ENCODE measurements around the gene SSBP2. TPM values are rescaled to one million over a fixed set of nuclear protein-coding genes. Genes with fewer than 3 reads are reported as not detected.
A peak's percentile ranks its signal among the peaks of the same experiment; 100 is the strongest.

SSBP2 gene
- total RNA-seq, 2 experiments from 2014 or later = 28.1 to 30.3 TPM

- H3K9me3 Mint-ChIP-seq = no peaks in the 10 kb centered on the region
- peak overlapping the region; percentile 46 for H3K4me3 Mint-ChIP-seq
- peaks cover 8% of the 10 kb centered on the region for H3K4me1 Mint-ChIP-seq
- H3K27ac Mint-ChIP-seq = no peak overlapping the region
- ChIA-PET POLR2A (interaction anchor here (0.6 kb wide), 1 partner anchor 580 kb away, joined by 3 read pairs; no protein-coding TSS in a partner anchor), CTCF (interaction anchor here (0.6 to 1.3 kb wide), 2 partner anchors 16 to 97 kb away, joined by 3 to 4 read pairs; no protein-coding TSS in a partner anchor)
- H3K27me3 Mint-ChIP-seq = peaks cover 39% of the 10 kb centered on the region
- H3K36me3 Mint-ChIP-seq (ENCODE audit: low read depth) = peaks cover 3% of the 10 kb centered on the region
- no peak for DNase-seq
These were observed 357.5 kb downstream of the SSBP2 start for GRCh38 chr5:81393430-81393782.

- CTCF ChIA-PET = no interaction called here
- no peak for DNase-seq
- H3K4me3 Mint-ChIP-seq = no peak overlapping the region
- no peak overlapping the region for H3K27ac Mint-ChIP-seq
- peaks cover 4% of the 10 kb centered on the region for H3K4me1 Mint-ChIP-seq
- POLR2A ChIA-PET = no interaction called here
- no peaks in the 10 kb centered on the region for H3K9me3 Mint-ChIP-seq
- no peaks in the 10 kb centered on the region for H3K36me3 Mint-ChIP-seq (ENCODE audit: low read depth)
- peaks cover 24% of the 10 kb centered on the region for H3K27me3 Mint-ChIP-seq
These were observed 361.9 kb downstream of the SSBP2 start for GRCh38 chr5:81389025-81389424.

DNA sequence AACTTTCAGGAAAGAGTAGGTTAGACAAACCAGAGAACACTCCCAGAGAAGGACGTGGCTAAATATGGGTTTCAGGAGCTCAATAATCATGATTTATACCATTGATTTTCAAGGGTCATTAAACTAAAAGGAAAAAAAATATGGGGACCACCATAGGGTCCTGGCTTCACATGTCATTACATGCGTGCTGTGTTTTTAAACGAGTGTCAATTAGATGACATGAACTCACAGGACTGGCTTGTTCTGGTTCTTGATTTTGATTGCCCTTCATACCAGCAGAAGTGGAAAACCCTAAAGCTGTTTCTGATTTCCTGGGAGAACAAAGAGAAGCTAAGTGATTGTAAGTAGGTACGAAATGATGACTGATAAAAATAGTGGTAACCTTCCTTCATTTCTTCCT, 362.7 kb downstream of the SSBP2 start:
- no peaks in the 10 kb centered on the region for H3K4me1 Mint-ChIP-seq
- peaks cover 19% of the 10 kb centered on the region for H3K27me3 Mint-ChIP-seq

DNA sequence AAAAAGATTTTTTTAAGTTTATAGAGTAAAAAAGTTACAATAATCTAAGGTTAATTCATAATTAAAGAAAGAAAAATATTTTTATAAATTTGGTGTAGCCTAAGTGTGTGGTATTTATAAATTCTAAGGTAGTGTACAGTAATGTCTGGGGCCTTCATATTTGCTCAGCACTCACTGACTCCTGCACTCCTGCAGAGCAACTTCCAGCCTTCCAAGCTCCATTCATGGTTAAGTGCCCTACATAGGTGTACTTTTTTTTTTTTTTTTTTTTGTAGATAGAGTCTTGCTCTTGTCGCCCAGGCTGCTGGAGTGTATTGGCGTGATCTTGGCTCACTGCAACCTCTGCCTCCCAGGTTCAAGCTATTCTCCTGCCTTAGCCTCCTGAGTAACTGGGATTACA, 367.0 kb downstream of the SSBP2 start:
- peaks cover 8% of the 10 kb centered on the region for H3K27me3 Mint-ChIP-seq

More for the DNA sequence above, 362.7 kb downstream of the SSBP2 start:
- ChIA-PET CTCF (no interaction called here), POLR2A (no interaction called here)
- Mint-ChIP-seq H3K36me3 (ENCODE audit: low read depth) (no peaks in the 10 kb centered on the region), H3K4me3 (no peak overlapping the region), H3K9me3 (no peaks in the 10 kb centered on the region), H3K27ac (no peak overlapping the region)
- no peak for DNase-seq

GRCh38 chr5:81371354-81371876, 379.5 kb downstream of the SSBP2 start:
- H3K9me3 Mint-ChIP-seq = no peaks in the 10 kb centered on the region
- no peak overlapping the region for H3K4me3 Mint-ChIP-seq
- ChIA-PET POLR2A (no interaction called here), CTCF (no interaction called here)
- no peak overlapping the region for H3K27ac Mint-ChIP-seq
- H3K36me3 Mint-ChIP-seq (ENCODE audit: low read depth) = no peaks in the 10 kb centered on the region
- peaks cover 3% of the 10 kb centered on the region for H3K4me1 Mint-ChIP-seq
- DNase-seq = no peak
- H3K27me3 Mint-ChIP-seq = peaks cover 20% of the 10 kb centered on the region

More for the DNA sequence above, 367.0 kb downstream of the SSBP2 start:
- Mint-ChIP-seq H3K9me3 (no peaks in the 10 kb centered on the region), H3K4me1 (no peaks in the 10 kb centered on the region), H3K36me3 (ENCODE audit: low read depth) (no peaks in the 10 kb centered on the region), H3K27ac (no peak overlapping the region), H3K4me3 (no peak overlapping the region)
- no peak for DNase-seq
- CTCF ChIA-PET = no interaction called here
- POLR2A ChIA-PET = no interaction called here

- no peak overlapping the region for H3K4me3 Mint-ChIP-seq
- H3K36me3 Mint-ChIP-seq (ENCODE audit: low read depth) = no peaks in the 10 kb centered on the region
- no peak for DNase-seq
- H3K27ac Mint-ChIP-seq = no peak overlapping the region
- POLR2A ChIA-PET = no interaction called here
- peaks cover 3% of the 10 kb centered on the region for H3K4me1 Mint-ChIP-seq
- CTCF ChIA-PET = no interaction called here
- H3K27me3 Mint-ChIP-seq = peaks cover 15% of the 10 kb centered on the region
- no peaks in the 10 kb centered on the region for H3K9me3 Mint-ChIP-seq
These were observed 380.0 kb downstream of the SSBP2 start for GRCh38 chr5:81370912-81371311.

- POLR2A ChIA-PET = no interaction called here
These were observed 385.4 kb downstream of the SSBP2 start for GRCh38 chr5:81365541-81365940.

DNA sequence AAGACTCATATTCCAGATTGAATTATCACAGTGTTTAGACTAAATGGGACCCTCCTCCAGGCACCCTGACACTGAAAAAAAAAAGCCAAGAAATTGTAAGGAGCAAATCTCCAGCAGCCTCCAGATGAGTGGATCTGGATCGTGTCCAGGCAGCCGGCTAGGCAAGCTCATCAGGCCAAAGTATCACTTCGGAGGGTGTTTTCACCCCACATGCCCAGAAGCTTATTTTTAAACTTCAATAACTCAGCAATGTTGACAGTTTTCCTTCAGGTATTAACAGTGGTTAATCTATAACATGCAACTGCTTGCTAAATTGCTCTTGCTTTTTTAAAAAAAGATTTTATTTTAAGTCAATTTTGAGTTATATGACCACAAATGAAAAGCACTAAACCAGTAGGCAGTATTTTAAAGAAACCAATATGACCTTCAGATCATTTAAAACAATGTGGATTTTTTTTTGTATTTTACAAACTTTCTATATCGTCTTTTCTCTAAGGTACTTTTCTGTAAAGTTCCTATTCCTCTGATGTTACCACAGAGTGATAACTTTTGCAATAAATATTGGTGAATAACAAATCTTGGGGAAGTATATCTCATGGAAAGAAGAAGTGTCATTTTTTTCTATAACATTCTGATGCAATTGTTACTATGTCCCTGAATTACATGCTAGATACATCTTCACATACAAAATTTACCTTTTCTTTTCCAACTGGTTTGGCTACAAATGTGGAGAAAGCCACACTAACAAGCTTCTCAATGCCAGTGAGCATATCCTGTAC, 387.6 kb downstream of the SSBP2 start:
- no peaks in the 10 kb centered on the region for H3K4me1 Mint-ChIP-seq
- CTCF ChIA-PET = no interaction called here
- no peaks in the 10 kb centered on the region for H3K9me3 Mint-ChIP-seq
- POLR2A ChIA-PET = no interaction called here
- DNase-seq = no peak
- H3K27me3 Mint-ChIP-seq = peaks cover 2% of the 10 kb centered on the region
- no peak overlapping the region for H3K4me3 Mint-ChIP-seq
- H3K27ac Mint-ChIP-seq = no peak overlapping the region
- H3K36me3 Mint-ChIP-seq (ENCODE audit: low read depth) = no peaks in the 10 kb centered on the region

More at GRCh38 chr5:81365541-81365940, 385.4 kb downstream of the SSBP2 start:
- Mint-ChIP-seq H3K4me1 (peaks cover 3% of the 10 kb centered on the region), H3K36me3 (ENCODE audit: low read depth) (no peaks in the 10 kb centered on the region), H3K9me3 (no peaks in the 10 kb centered on the region), H3K27ac (no peak overlapping the region), H3K4me3 (no peak overlapping the region), H3K27me3 (no peaks in the 10 kb centered on the region)
- DNase-seq = no peak
- CTCF ChIA-PET = no interaction called here

Other genes starting within 250 kb of the SSBP2 start
- gene ATG10, start 220.9 kb upstream of the SSBP2 start, total RNA-seq = 10 to 100 TPM in 1 of 2 experiments, 1 to 10 TPM in 1; 9.0 to 10.5 TPM

Measured in activated CD4-positive, alpha-beta memory T cell treated with anti-CD3 and anti-CD28 coated beads, Interleukin-2, amount 10 ng/mL, durations not matched to agents 7 days and 5 days (primary cell).